WTC11 (cell line): Measurements from ENCODE around the gene TCN2.

Experiments
- ESRRA ChIP-seq: sonication (generic); formaldehyde crosslinking; IDR thresholded peaks from 2 replicates; pipeline ENCODE4 v1.8.1; 2022; ENCODE audit warnings: mild to moderate bottlenecking, missing genetic modification reagents, borderline replicate concordance
- FOXP1 ChIP-seq: sonication (generic); formaldehyde crosslinking; IDR thresholded peaks from 2 replicates; pipeline ENCODE4 v1.8.0; 2022; ENCODE audit warnings: missing genetic modification reagents, mild to moderate bottlenecking, moderate library complexity, borderline replicate concordance
- OVOL2 ChIP-seq: fragments of 250-450 bp; sonication (Bioruptor Pico); IDR thresholded peaks from 2 replicates; pipeline ENCODE4 v1.9.0; 2021; ENCODE audit warnings: mild to moderate bottlenecking, borderline replicate concordance
- SP1 ChIP-seq: sonication (generic); formaldehyde crosslinking; conservative IDR thresholded peaks from 2 replicates; pipeline ENCODE4 v1.8.1; 2022; ENCODE audit warnings: missing genetic modification reagents
- TCF7 ChIP-seq: sonication (generic); formaldehyde crosslinking; IDR thresholded peaks from 2 replicates; pipeline ENCODE4 v1.8.0; 2022; ENCODE audit warnings: mild to moderate bottlenecking, low read depth, missing genetic modification reagents, moderate library complexity
- TP53 ChIP-seq: sonication (generic); formaldehyde crosslinking; IDR thresholded peaks from 2 replicates; pipeline ENCODE4 v1.8.1; 2023; ENCODE audit warnings: mild to moderate bottlenecking, missing genetic modification reagents
- TF ChIP-seq, protein P1 (sequence below): fragments of 200-600 bp; IDR thresholded peaks from 2 replicates; pipeline ENCODE4 v1.8.0; 2022; ENCODE audit warnings: antibody characterized with exemption
- TF ChIP-seq, protein P2 (sequence below): sonication (generic); formaldehyde crosslinking; conservative IDR thresholded peaks from 2 replicates; pipeline ENCODE4 v1.8.1; 2022; ENCODE audit warnings: mild to moderate bottlenecking, missing genetic modification reagents
- TF ChIP-seq, protein P3 (sequence below): sonication (generic); formaldehyde crosslinking; IDR thresholded peaks from 2 replicates; pipeline ENCODE4 v1.8.0; 2022; ENCODE audit warnings: mild to moderate bottlenecking, missing genetic modification reagents
- TF ChIP-seq, protein P4 (sequence below): sonication (generic); formaldehyde crosslinking; IDR thresholded peaks from 2 replicates; pipeline ENCODE4 v1.8.1; 2022; ENCODE audit warnings: low read depth, missing genetic modification reagents, borderline replicate concordance
- TF ChIP-seq, protein P5 (sequence below): sonication (generic); formaldehyde crosslinking; IDR thresholded peaks from 2 replicates; pipeline ENCODE4 v1.8.0; 2022; ENCODE audit warnings: missing genetic modification reagents

DNA sequence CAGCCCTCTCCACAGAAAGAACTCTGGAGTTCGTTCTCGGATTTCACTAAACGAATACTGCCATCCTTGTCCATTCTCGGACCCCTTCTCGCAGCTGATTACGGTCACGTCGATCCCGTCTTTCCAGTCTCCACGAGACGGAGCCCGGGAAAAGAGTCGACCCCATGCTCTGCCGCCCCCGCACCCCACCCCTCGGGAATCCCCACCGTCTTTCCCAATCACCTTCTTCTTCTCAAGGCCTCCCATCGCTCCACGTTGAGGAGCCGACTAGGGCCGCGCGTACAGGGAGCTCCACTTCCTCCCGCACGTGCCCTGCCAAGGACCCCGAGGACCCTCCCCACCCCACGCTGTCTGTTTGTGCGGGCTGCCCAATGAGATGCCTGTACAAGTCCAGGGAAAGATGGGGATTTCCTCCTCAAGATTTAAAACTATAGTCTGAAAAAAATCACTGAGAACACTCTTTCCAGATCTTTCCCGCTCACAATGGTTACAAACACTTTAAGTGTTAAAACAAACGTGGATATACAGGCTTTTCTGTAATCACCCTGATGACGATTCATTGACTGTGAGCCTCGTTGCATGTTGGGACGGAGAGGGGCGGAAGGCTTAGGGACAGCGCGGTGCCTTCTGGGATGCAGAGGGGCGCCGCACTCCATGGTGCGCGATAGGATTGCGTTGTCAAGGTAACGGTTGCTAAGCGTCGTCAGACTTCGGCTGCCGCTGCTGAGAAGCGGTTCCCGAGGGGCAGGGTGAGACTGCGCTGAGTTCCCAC lies 15.2 kb upstream of the TCN2 start, which contains the start of gene PES1:
- no peak for TF ChIP-seq TP53 (CRISPR knock-in tag)
- TF ChIP-seq, protein P1, sequence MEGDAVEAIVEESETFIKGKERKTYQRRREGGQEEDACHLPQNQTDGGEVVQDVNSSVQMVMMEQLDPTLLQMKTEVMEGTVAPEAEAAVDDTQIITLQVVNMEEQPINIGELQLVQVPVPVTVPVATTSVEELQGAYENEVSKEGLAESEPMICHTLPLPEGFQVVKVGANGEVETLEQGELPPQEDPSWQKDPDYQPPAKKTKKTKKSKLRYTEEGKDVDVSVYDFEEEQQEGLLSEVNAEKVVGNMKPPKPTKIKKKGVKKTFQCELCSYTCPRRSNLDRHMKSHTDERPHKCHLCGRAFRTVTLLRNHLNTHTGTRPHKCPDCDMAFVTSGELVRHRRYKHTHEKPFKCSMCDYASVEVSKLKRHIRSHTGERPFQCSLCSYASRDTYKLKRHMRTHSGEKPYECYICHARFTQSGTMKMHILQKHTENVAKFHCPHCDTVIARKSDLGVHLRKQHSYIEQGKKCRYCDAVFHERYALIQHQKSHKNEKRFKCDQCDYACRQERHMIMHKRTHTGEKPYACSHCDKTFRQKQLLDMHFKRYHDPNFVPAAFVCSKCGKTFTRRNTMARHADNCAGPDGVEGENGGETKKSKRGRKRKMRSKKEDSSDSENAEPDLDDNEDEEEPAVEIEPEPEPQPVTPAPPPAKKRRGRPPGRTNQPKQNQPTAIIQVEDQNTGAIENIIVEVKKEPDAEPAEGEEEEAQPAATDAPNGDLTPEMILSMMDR: no peak
- TF ChIP-seq SP1: peak; percentile 64; the same call in 1 of the 2 replicates
- TF ChIP-seq, protein P2, sequence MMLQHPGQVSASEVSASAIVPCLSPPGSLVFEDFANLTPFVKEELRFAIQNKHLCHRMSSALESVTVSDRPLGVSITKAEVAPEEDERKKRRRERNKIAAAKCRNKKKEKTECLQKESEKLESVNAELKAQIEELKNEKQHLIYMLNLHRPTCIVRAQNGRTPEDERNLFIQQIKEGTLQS (CRISPR knock-in tag): no peak
- TF ChIP-seq ESRRA (CRISPR knock-in tag): no peak
- TF ChIP-seq, protein P3, sequence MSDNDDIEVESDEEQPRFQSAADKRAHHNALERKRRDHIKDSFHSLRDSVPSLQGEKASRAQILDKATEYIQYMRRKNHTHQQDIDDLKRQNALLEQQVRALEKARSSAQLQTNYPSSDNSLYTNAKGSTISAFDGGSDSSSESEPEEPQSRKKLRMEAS (CRISPR knock-in tag): peak; percentile 94
- TF ChIP-seq, protein P4, sequence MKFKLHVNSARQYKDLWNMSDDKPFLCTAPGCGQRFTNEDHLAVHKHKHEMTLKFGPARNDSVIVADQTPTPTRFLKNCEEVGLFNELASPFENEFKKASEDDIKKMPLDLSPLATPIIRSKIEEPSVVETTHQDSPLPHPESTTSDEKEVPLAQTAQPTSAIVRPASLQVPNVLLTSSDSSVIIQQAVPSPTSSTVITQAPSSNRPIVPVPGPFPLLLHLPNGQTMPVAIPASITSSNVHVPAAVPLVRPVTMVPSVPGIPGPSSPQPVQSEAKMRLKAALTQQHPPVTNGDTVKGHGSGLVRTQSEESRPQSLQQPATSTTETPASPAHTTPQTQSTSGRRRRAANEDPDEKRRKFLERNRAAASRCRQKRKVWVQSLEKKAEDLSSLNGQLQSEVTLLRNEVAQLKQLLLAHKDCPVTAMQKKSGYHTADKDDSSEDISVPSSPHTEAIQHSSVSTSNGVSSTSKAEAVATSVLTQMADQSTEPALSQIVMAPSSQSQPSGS: no peak
- no peak for TF ChIP-seq TCF7 (CRISPR knock-in tag)
- TF ChIP-seq, protein P5, sequence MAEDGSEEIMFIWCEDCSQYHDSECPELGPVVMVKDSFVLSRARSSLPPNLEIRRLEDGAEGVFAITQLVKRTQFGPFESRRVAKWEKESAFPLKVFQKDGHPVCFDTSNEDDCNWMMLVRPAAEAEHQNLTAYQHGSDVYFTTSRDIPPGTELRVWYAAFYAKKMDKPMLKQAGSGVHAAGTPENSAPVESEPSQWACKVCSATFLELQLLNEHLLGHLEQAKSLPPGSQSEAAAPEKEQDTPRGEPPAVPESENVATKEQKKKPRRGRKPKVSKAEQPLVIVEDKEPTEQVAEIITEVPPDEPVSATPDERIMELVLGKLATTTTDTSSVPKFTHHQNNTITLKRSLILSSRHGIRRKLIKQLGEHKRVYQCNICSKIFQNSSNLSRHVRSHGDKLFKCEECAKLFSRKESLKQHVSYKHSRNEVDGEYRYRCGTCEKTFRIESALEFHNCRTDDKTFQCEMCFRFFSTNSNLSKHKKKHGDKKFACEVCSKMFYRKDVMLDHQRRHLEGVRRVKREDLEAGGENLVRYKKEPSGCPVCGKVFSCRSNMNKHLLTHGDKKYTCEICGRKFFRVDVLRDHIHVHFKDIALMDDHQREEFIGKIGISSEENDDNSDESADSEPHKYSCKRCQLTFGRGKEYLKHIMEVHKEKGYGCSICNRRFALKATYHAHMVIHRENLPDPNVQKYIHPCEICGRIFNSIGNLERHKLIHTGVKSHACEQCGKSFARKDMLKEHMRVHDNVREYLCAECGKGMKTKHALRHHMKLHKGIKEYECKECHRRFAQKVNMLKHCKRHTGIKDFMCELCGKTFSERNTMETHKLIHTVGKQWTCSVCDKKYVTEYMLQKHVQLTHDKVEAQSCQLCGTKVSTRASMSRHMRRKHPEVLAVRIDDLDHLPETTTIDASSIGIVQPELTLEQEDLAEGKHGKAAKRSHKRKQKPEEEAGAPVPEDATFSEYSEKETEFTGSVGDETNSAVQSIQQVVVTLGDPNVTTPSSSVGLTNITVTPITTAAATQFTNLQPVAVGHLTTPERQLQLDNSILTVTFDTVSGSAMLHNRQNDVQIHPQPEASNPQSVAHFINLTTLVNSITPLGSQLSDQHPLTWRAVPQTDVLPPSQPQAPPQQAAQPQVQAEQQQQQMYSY (CRISPR knock-in tag): no peak
- no peak for TF ChIP-seq FOXP1
- no peak for TF ChIP-seq OVOL2
